Spleen (tissue), 11 donors: ENCODE measurements around the gene RNFT2. TPM values are rescaled to one million over a fixed set of nuclear protein-coding genes. Genes with fewer than 3 reads are reported as not detected.

Experiments
- DNase-seq: peaks from one replicate; pipeline ENCODE4 v3.0.0-alpha.2; 2020
- H3K27ac ChIP-seq, 8 donors: fragments of 200-600 bp; sonication (generic) in 7 of 8; 1 replicate in 4 of 8; 2 replicates in 4 of 8; pipeline versions ENCODE4 v1.5.0 to v1.8.0; 2016 to 2021; ENCODE audit warnings: inconsistent platforms in 4 of 8, mild to moderate bottlenecking in 4 of 8, moderate library complexity in 1 of 8
- H3K27me3 ChIP-seq, 7 donors: fragments of 200-600 bp; sonication (generic) in 6 of 7; replicated peaks in 1 of 7; 1 replicate in 4 of 7; 2 replicates in 3 of 7; pipeline versions ENCODE4 v1.5.0 to v1.8.0; 2016 to 2021; ENCODE audit warnings: inconsistent platforms in 3 of 7, mild to moderate bottlenecking in 1 of 7
- H3K36me3 ChIP-seq, 6 donors: fragments of 200-600 bp; sonication (generic) in 5 of 6; 1 replicate in 4 of 6; 2 replicates in 2 of 6; pipeline versions ENCODE4 v1.5.0 to v1.8.0; 2016 to 2021; ENCODE audit warnings: inconsistent platforms in 2 of 6
- H3K4me1 ChIP-seq, 6 donors: fragments of 200-600 bp; sonication (generic) in 5 of 6; 1 replicate in 3 of 6; 2 replicates in 3 of 6; pipeline versions ENCODE4 v1.5.0 to v1.8.0; 2016 to 2021; ENCODE audit warnings: inconsistent platforms in 3 of 6
- H3K4me3 ChIP-seq, 8 donors: fragments of 200-600 bp; sonication (generic) in 7 of 8; 1 replicate in 4 of 8; 2 replicates in 4 of 8; pipeline versions ENCODE4 v1.5.0 to v1.8.0; 2016 to 2021; ENCODE audit warnings: inconsistent platforms in 4 of 8, mild to moderate bottlenecking in 4 of 8, moderate library complexity in 2 of 8
- H3K9me3 ChIP-seq, 8 donors: fragments of 200-600 bp; sonication (generic) in 7 of 8; 1 replicate in 4 of 8; 2 replicates in 4 of 8; pipeline versions ENCODE4 v1.5.0 to v1.8.0; 2016 to 2021; ENCODE audit warnings: inconsistent platforms in 4 of 8
- POLR2A ChIP-seq, 3 donors: fragments of 450-650 bp; IDR thresholded peaks; one replicate each; pipeline ENCODE4 v1.5.1; 2017; ENCODE audit warnings: antibody characterized with exemption in 3 of 3, mild to moderate bottlenecking in 1 of 3
- POLR2AphosphoS5 ChIP-seq, 3 donors: sonication (generic); formaldehyde crosslinking; IDR thresholded peaks; one replicate each; pipeline ENCODE4 v1.5.1; 2017; ENCODE audit warnings: antibody characterized with exemption in 3 of 3
- WGBS, 5 donors: extraction: QIAGEN DNeasy Blood & Tissue Kit in 3 of 5; methylation state at CpG; one replicate each; pipeline versions ENCODE4 v1.1.5 to v1.1.7; 2013 to 2018; 5-methylcytosine and 5-hydroxymethylcytosine counted together
- intact Hi-C: fragments of 100-400 bp; cut with DNase I; formaldehyde crosslinking; loops from one replicate; pipeline ENCODE4 v1.15.0; 2023; ENCODE audit warnings: low total_unique reads
- polyA plus RNA-seq, 3 donors: library from polyadenylated mRNA; stranded (reverse); fragments of 200-250 nt; gene quantifications; one replicate each; pipeline ENCODE4 v1.2.1, GENCODE V29; 2013
- total RNA-seq, 7 donors: library from RNA; depleted of rRNA in 3 of 7; stranded (reverse); fragments of >200 nt in 3 of 7; fragmentation: NEBNext Ultra II Directional in 4 of 7; extraction: Animal tissue kit (Norgen Biotek cat#: 25700) in 4 of 7; gene quantifications; one replicate each; pipeline versions ENCODE4 v1.1.0 to v1.2.1, GENCODE V29; 2016 to 2021
- TF ChIP-seq, protein P1 (sequence below), 11 experiments: fragments of 200-600 bp in 7 of 11; fragments of 450-650 bp in 4 of 11; sonication (generic) in 4 of 11; IDR thresholded peaks in 8 of 11; conservative IDR thresholded peaks in 3 of 11; 1 replicate in 7 of 11; 2 replicates in 4 of 11; pipeline versions ENCODE4 v1.4.0 to v1.8.0; 2016 to 2021; ENCODE audit warnings: antibody characterized with exemption in 11 of 11, inconsistent platforms in 4 of 11, mild to moderate bottlenecking in 1 of 11
- donor health status: healthy with polysubstance abuse.
- donor health status: DM: no; HTN: no; CAD: no; lungs with moderate emphysema.
- donor health status: DM: no; HTN: no; CAD: no.
- donor health status: Bipolar disorder and iron deficiency.
- donor health status: healthy.
- donor health status: DM: no; HTN: no; CAD: no.
- donor health status: DM: yes; HTN: yes; CAD: no.

RNFT2 gene
- total and polyA plus RNA-seq, 10 donors, result 1.9 to 6.0 (median 3.8) TPM

- intact Hi-C loops, result no loop called here
- 67 to 77% (median 70%) methylated on average over 5 of the region's 5 CpGs for WGBS, 5 donors
- H3K27me3 ChIP-seq, result peaks cover 0 to 28% (median 0%) of the 10 kb centered on the region in 7 donors
- no peaks in the 10 kb centered on the region for H3K9me3 ChIP-seq
- no peak for TF ChIP-seq POLR2A (IDR thresholded peaks at IDR 0.05)
- TF ChIP-seq, protein P1, sequence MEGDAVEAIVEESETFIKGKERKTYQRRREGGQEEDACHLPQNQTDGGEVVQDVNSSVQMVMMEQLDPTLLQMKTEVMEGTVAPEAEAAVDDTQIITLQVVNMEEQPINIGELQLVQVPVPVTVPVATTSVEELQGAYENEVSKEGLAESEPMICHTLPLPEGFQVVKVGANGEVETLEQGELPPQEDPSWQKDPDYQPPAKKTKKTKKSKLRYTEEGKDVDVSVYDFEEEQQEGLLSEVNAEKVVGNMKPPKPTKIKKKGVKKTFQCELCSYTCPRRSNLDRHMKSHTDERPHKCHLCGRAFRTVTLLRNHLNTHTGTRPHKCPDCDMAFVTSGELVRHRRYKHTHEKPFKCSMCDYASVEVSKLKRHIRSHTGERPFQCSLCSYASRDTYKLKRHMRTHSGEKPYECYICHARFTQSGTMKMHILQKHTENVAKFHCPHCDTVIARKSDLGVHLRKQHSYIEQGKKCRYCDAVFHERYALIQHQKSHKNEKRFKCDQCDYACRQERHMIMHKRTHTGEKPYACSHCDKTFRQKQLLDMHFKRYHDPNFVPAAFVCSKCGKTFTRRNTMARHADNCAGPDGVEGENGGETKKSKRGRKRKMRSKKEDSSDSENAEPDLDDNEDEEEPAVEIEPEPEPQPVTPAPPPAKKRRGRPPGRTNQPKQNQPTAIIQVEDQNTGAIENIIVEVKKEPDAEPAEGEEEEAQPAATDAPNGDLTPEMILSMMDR (IDR thresholded peaks at IDR 0.05 in 8 of 11, conservative IDR thresholded peaks at IDR 0.05 in 3 of 11), result no peak
- no peak for TF ChIP-seq POLR2AphosphoS5 (IDR thresholded peaks at IDR 0.05)
- peaks cover 0 to 19% (median 5%) of the 10 kb centered on the region in 6 donors for H3K4me1 ChIP-seq
- H3K36me3 ChIP-seq, result no peaks in the 10 kb centered on the region
- DNase-seq, result no peak
- H3K4me3 ChIP-seq, result no peak overlapping the region
- no peak overlapping the region for H3K27ac ChIP-seq
These were observed 115.4 kb downstream of the RNFT2 start for GRCh38 chr12:116853507-116853906.

DNA sequence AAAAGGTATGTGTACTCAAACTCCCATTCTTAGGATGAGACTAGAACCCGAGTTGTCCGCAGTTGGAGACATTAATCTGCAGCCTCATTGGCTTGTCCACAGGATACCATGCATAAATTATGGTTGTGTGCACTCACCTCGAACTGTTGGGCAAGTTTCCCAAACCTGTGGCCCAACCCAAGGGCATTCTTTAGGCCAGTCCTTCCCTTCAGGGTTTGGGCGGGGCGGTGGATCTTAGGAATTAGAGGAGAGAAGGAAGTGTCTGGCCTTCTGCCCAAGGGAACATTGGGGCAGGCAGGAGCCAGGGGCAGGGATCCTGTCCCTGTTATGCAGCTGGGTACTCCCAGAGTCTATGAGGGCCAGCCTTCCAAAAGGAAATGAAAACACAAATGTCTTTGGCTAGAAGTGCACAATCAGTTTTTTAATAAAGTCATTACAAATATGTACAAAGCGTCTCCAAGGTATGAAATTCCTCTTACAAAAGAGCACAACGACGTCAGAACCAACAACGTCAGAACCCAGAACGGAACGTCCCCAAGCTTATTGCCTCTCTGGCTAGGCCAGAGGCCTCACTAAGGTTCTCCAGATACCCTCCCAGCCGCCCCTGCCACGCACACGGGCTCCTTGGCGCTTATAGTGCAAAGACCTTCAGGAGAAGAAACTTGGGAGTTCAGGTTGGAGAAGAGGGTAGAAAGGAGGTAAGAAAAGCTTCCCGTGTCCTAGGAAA is 117.8 kb downstream of the RNFT2 start:
- H3K4me3 ChIP-seq, result no peak overlapping the region
- H3K27ac ChIP-seq, result no peak overlapping the region
- WGBS, 5 donors, result 84 to 92% (median 87%) methylated on average over 16 of the region's 16 CpGs
- peaks cover 0 to 42% (median 10%) of the 10 kb centered on the region in 6 donors for H3K4me1 ChIP-seq
- H3K27me3 ChIP-seq, result peaks cover 0 to 34% (median 0%) of the 10 kb centered on the region in 7 donors
- intact Hi-C loops, result no loop called here
- no peaks in the 10 kb centered on the region for H3K9me3 ChIP-seq
- DNase-seq, result no peak
- TF ChIP-seq POLR2A (IDR thresholded peaks at IDR 0.05) (no peak), POLR2AphosphoS5 (IDR thresholded peaks at IDR 0.05) (no peak)
- TF ChIP-seq, protein P1 (IDR thresholded peaks at IDR 0.05 in 8 of 11, conservative IDR thresholded peaks at IDR 0.05 in 3 of 11), result no peak
- no peaks in the 10 kb centered on the region for H3K36me3 ChIP-seq

DNA sequence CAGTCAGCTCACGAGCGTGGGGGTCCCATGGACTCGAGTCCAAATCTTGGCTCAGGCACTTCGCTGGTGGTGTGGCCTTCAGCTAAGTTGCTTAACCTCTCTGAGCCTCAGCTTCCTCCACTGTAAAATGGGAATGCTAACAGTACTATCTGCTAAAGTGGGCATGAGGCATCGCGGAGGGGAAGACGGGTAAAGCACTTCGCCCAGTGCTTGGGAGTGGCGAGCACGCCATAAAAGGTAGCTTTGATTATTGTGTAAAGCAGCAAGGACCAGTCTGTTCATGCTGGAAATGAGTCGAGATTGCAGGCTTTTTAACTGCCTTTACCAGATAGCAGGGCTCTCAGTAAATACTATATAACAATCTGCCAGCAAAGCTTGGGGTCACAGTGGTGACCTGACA is 118.6 kb downstream of the RNFT2 start:
- DNase-seq, result no peak
- no peaks in the 10 kb centered on the region for H3K36me3 ChIP-seq
- H3K4me1 ChIP-seq, result peaks cover 0 to 50% (median 14%) of the 10 kb centered on the region in 6 donors
- no peak for TF ChIP-seq POLR2AphosphoS5 (IDR thresholded peaks at IDR 0.05)
- no peak for TF ChIP-seq POLR2A (IDR thresholded peaks at IDR 0.05)
- TF ChIP-seq, protein P1 (IDR thresholded peaks at IDR 0.05 in 8 of 11, conservative IDR thresholded peaks at IDR 0.05 in 3 of 11), result no peak
- H3K27ac ChIP-seq, result no peak overlapping the region
- H3K4me3 ChIP-seq, result no peak overlapping the region
- intact Hi-C loops, result no loop called here
- whole genome bisulfite sequencing, 5 donors, result 87 to 92% (median 91%) methylated on average over 7 to 11 of the region's 11 CpGs
- no peaks in the 10 kb centered on the region for H3K9me3 ChIP-seq
- peaks cover 0 to 34% (median 0%) of the 10 kb centered on the region in 7 donors for H3K27me3 ChIP-seq

DNA sequence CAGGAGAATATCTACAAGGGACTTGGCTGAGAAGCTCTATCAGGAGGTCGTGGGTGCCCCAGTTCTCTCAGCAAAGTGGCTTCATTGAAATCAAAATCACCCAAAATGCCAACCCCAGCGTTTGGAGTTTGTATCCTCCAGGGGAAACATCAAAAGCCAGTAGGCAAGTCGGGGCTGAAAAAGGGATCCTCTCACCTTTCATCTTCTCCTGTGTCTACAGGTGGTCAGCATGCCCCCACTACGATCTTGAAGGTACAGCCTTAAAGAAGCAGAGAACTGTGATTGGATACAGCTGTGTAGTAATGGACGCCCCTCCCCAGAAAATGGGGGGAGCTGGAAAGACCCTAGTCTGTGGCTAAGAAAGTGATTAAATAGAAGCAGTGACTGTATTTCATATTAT is 121.0 kb downstream of the RNFT2 start:
- 36 to 54% (median 48%) methylated on average over 5 of the region's 5 CpGs for WGBS, 5 donors

More for the DNA sequence above, 121.0 kb downstream of the RNFT2 start:
- Histone ChIP-seq H3K4me3 (no peak overlapping the region), H3K36me3 (no peaks in the 10 kb centered on the region), H3K4me1 (peaks cover 0 to 52% (median 14%) of the 10 kb centered on the region in 6 donors), H3K27me3 (peaks cover 0 to 28% (median 0%) of the 10 kb centered on the region in 7 donors), H3K27ac (no peak overlapping the region), H3K9me3 (no peaks in the 10 kb centered on the region)
- no peak for DNase-seq
- TF ChIP-seq, protein P1 (IDR thresholded peaks at IDR 0.05 in 8 of 11, conservative IDR thresholded peaks at IDR 0.05 in 3 of 11), result no peak
- intact Hi-C loops, result no loop called here
